Fibroblast of peridontal ligament (primary cell): ENCODE measurements around the gene CRYAA.
"Not testable (repeated sequence)": the region's sequence is repeated elsewhere in the genome, so short reads cannot be mapped to it uniquely, and the experiment has no call there.

Experiments used
- DNase-seq: peaks from one replicate; pipeline ENCODE4 v3.0.0-alpha.2; 2010; ENCODE audit errors: extremely low read depth

Gene CRYAA

GRCh38 chr21:43168708-43169107 lies at the start of gene CRYAA:
CRYAA (plus strand) TSS chr21:43169008; CDS start chr21:43169100, 92 bp downstream.
- DNase-seq, result not testable (repeated sequence)

GRCh38 chr21:43130094-43130493 lies 38.7 kb upstream of the CRYAA start:
- not testable (repeated sequence) for DNase-seq

- not testable (repeated sequence) for DNase-seq
These were observed 34.3 kb upstream of the CRYAA start for GRCh38 chr21:43134520-43134919.

GRCh38 chr21:43138944-43139343 lies 29.9 kb upstream of the CRYAA start:
- DNase-seq, result not testable (repeated sequence)

- DNase-seq, result not testable (repeated sequence)
These were observed 27.4 kb upstream of the CRYAA start for GRCh38 chr21:43141407-43141806.

GRCh38 chr21:43146637-43147036 lies 22.2 kb upstream of the CRYAA start:
- not testable (repeated sequence) for DNase-seq

- DNase-seq, result not testable (repeated sequence)
These were observed 20.8 kb upstream of the CRYAA start for GRCh38 chr21:43147999-43148398.

GRCh38 chr21:43149344-43149743 lies 19.5 kb upstream of the CRYAA start:
- DNase-seq, result not testable (repeated sequence)

GRCh38 chr21:43153601-43154000 lies 15.2 kb upstream of the CRYAA start:
- not testable (repeated sequence) for DNase-seq

- DNase-seq, result not testable (repeated sequence)
These were observed 9.3 kb upstream of the CRYAA start for GRCh38 chr21:43159279-43160175.

GRCh38 chr21:43161826-43162707 lies 6.7 kb upstream of the CRYAA start:
- DNase-seq, result not testable (repeated sequence)

- DNase-seq, result not testable (repeated sequence)
These were observed 6.1 kb upstream of the CRYAA start for GRCh38 chr21:43162708-43163205.

GRCh38 chr21:43164823-43165222 lies 4.0 kb upstream of the CRYAA start:
- DNase-seq, result not testable (repeated sequence)

- not testable (repeated sequence) for DNase-seq
These were observed 3.1 kb upstream of the CRYAA start for GRCh38 chr21:43165734-43166133.

- not testable (repeated sequence) for DNase-seq
These were observed 550 bp downstream of the CRYAA start for GRCh38 chr21:43169230-43169886.

GRCh38 chr21:43169891-43170290 lies 1.1 kb downstream of the CRYAA start:
- not testable (repeated sequence) for DNase-seq

- not testable (repeated sequence) for DNase-seq
These were observed 4.0 kb downstream of the CRYAA start for GRCh38 chr21:43172812-43173211.

GRCh38 chr21:43173438-43173837 lies 4.6 kb downstream of the CRYAA start:
- DNase-seq, result not testable (repeated sequence)

GRCh38 chr21:43173930-43174329 lies 5.1 kb downstream of the CRYAA start:
- not testable (repeated sequence) for DNase-seq

- DNase-seq, result not testable (repeated sequence)
These were observed 6.2 kb downstream of the CRYAA start for GRCh38 chr21:43174998-43175397.

- not testable (repeated sequence) for DNase-seq
These were observed 7.8 kb downstream of the CRYAA start for GRCh38 chr21:43176621-43177020.
